GM23248 (cell line): ENCODE measurements around the gene HECTD4. TPM values are rescaled to one million over a fixed set of nuclear protein-coding genes. Genes with fewer than 3 reads are reported as not detected.

Experiments used
- DNase-seq: peaks from one replicate; pipeline ENCODE4 v3.0.0-alpha.2; 2015
- H2AFZ ChIP-seq: fragments of 200-600 bp; sonication (generic); 2 replicates; pipeline ENCODE4 v1.6.1; 2016; ENCODE audit warnings: antibody characterized with exemption
- H3F3A ChIP-seq: fragments of 200-600 bp; sonication (generic); 2 replicates; pipeline ENCODE4 v1.6.1; 2016; ENCODE audit warnings: mild to moderate bottlenecking, antibody characterized with exemption, mixed run types; ENCODE audit not compliant: insufficient read depth
- H3K27ac ChIP-seq: fragments of 200-600 bp; sonication (generic); 2 replicates; pipeline ENCODE4 v1.5.1; 2016; ENCODE audit warnings: mild to moderate bottlenecking
- H3K27me3 ChIP-seq: fragments of 200-600 bp; sonication (generic); replicated peaks from 2 replicates; pipeline ENCODE4 v1.6.1; 2016; ENCODE audit warnings: mild to moderate bottlenecking; ENCODE audit not compliant: insufficient read depth
- H3K36me3 ChIP-seq: fragments of 200-600 bp; sonication (generic); 2 replicates; pipeline ENCODE4 v1.6.1; 2016; ENCODE audit warnings: low read depth, mild to moderate bottlenecking
- H3K4me1 ChIP-seq: fragments of 200-600 bp; sonication (generic); 2 replicates; pipeline ENCODE4 v1.6.1; 2016; ENCODE audit warnings: mild to moderate bottlenecking; ENCODE audit not compliant: insufficient read depth
- H3K4me2 ChIP-seq: fragments of 200-600 bp; sonication (generic); one replicate; pipeline ENCODE4 v1.6.1; 2016; ENCODE audit warnings: mild to moderate bottlenecking; ENCODE audit not compliant: unreplicated experiment
- H3K4me3 ChIP-seq: fragments of 200-600 bp; sonication (generic); 2 replicates; pipeline ENCODE4 v1.5.1; 2016; ENCODE audit warnings: mild to moderate bottlenecking
- H3K79me2 ChIP-seq: fragments of 200-600 bp; sonication (generic); 2 replicates; pipeline ENCODE4 v1.6.1; 2016; ENCODE audit warnings: mild to moderate bottlenecking; ENCODE audit not compliant: insufficient read depth
- H3K9ac ChIP-seq: fragments of 200-600 bp; sonication (generic); 2 replicates; pipeline ENCODE4 v1.6.1; 2016; ENCODE audit warnings: mild to moderate bottlenecking
- H3K9me2 ChIP-seq: fragments of 200-600 bp; sonication (generic); 2 replicates; pipeline ENCODE4 v1.6.1; 2016; ENCODE audit warnings: mixed run types, mild to moderate bottlenecking, moderate library complexity; ENCODE audit not compliant: insufficient read depth
- H3K9me3 ChIP-seq: fragments of 200-600 bp; sonication (generic); one replicate; pipeline ENCODE4 v1.6.1; 2017; ENCODE audit warnings: low read depth
- H4K20me1 ChIP-seq: fragments of 200-600 bp; sonication (generic); 2 replicates; pipeline ENCODE4 v1.6.0; 2016; ENCODE audit not compliant: insufficient read depth
- EZH2 ChIP-seq: fragments of 200-600 bp; sonication (generic); IDR thresholded peaks from 2 replicates; pipeline ENCODE4 v1.6.1; 2018; ENCODE audit warnings: antibody characterized with exemption, mild to moderate bottlenecking; ENCODE audit not compliant: insufficient read depth, poor library complexity, severe bottlenecking
- EZH2phosphoT487 ChIP-seq: fragments of 200-600 bp; sonication (generic); IDR thresholded peaks from 2 replicates; pipeline ENCODE4 v1.6.1; 2018; ENCODE audit warnings: antibody characterized with exemption, moderate library complexity, mild to moderate bottlenecking, low read depth; ENCODE audit not compliant: insufficient read depth
- WGBS, 2 experiments: methylation state at CpG; one replicate each; pipeline ENCODE4 v1.1.6; 2015 to 2017; ENCODE audit warnings: low lambda C conversion rate in 2 of 2, low coverage in 1 of 2; ENCODE audit errors: missing lambda C conversion rate in 2 of 2; 5-methylcytosine and 5-hydroxymethylcytosine counted together
- in situ Hi-C: fragments of 300-500 bp; cut with MboI; formaldehyde crosslinking; loops from 2 replicates; pipeline ENCODE4 v1.15.0; 2020
- polyA plus RNA-seq: library from polyadenylated mRNA; unstranded; fragments of >200 nt; fragmentation: Nextera tagmentation; extraction: Ambion mirVana; gene quantifications from 2 replicates; pipeline ENCODE4 v1.2.1, GENCODE V29; 2016
- total RNA-seq: library from RNA; depleted of rRNA; stranded (reverse); fragments of >200 nt; shearing (Covaris generic); gene quantifications from 2 replicates; pipeline ENCODE4 v1.2.3, GENCODE V29; 2014

The HECTD4 gene
- total and polyA plus RNA-seq, 2 experiments from 2014 or later: 7.5 to 8.9 TPM

GRCh38 chr12:112191201-112191600 lies 191.0 kb downstream of the HECTD4 start:
- H3K4me1 ChIP-seq: no peaks in the 10 kb centered on the region
- H3K79me2 ChIP-seq: no peaks in the 10 kb centered on the region
- no peak overlapping the region for H3K27ac ChIP-seq
- in situ Hi-C loops: no loop called here
- WGBS, 2 experiments: 75 to 87% methylated on average over 2 of the region's 2 CpGs
- TF ChIP-seq EZH2phosphoT487: no peak
- no peak for TF ChIP-seq EZH2
- H3K27me3 ChIP-seq: no peaks in the 10 kb centered on the region
- no peak overlapping the region for H3K9ac ChIP-seq
- H3K4me3 ChIP-seq: no peak overlapping the region
- H3K9me3 ChIP-seq: no peaks in the 10 kb centered on the region
- no peak for DNase-seq
- no peak overlapping the region for H2AFZ ChIP-seq
- H4K20me1 ChIP-seq: no peaks in the 10 kb centered on the region
- H3K4me2 ChIP-seq: no peak overlapping the region
- H3K9me2 ChIP-seq: no peaks in the 10 kb centered on the region
- H3K36me3 ChIP-seq: peaks cover 4% of the 10 kb centered on the region; the same call in 1 of the 2 replicates
- H3F3A ChIP-seq: no peaks in the 10 kb centered on the region

GRCh38 chr12:112190231-112191025 lies 191.8 kb downstream of the HECTD4 start:
- Histone ChIP-seq H3K4me1 (no peaks in the 10 kb centered on the region), H3F3A (no peaks in the 10 kb centered on the region), H3K9me2 (no peaks in the 10 kb centered on the region), H3K4me3 (no peak overlapping the region), H3K9ac (no peak overlapping the region), H3K27ac (no peak overlapping the region), H3K79me2 (no peaks in the 10 kb centered on the region), H3K9me3 (no peaks in the 10 kb centered on the region), H4K20me1 (no peaks in the 10 kb centered on the region), H3K4me2 (no peak overlapping the region), H3K36me3 (peaks cover 4% of the 10 kb centered on the region; the same call in 1 of the 2 replicates), H3K27me3 (no peaks in the 10 kb centered on the region), H2AFZ (no peak overlapping the region)
- no peak for DNase-seq
- TF ChIP-seq EZH2 (no peak), EZH2phosphoT487 (no peak)
- 87 to 89% methylated on average over 5 of the region's 5 CpGs for WGBS, 2 experiments
- in situ Hi-C loops: no loop called here

- Histone ChIP-seq H3K9me3 (no peaks in the 10 kb centered on the region), H3K36me3 (peaks cover 10% of the 10 kb centered on the region; the same call in 1 of the 2 replicates), H2AFZ (no peak overlapping the region), H3K27ac (no peak overlapping the region), H3K4me1 (peaks cover 5% of the 10 kb centered on the region; the same call in 1 of the 2 replicates), H3F3A (peaks cover 6% of the 10 kb centered on the region; the same call in 1 of the 2 replicates), H4K20me1 (no peaks in the 10 kb centered on the region), H3K9me2 (no peaks in the 10 kb centered on the region), H3K4me3 (no peak overlapping the region), H3K4me2 (no peak overlapping the region), H3K27me3 (no peaks in the 10 kb centered on the region), H3K9ac (no peak overlapping the region), H3K79me2 (no peaks in the 10 kb centered on the region)
- TF ChIP-seq EZH2 (no peak), EZH2phosphoT487 (no peak)
- WGBS, 2 experiments: 88 to 89% methylated on average over 9 of the region's 9 CpGs
- in situ Hi-C loops: no loop called here
- no peak for DNase-seq
These were observed 194.0 kb downstream of the HECTD4 start for GRCh38 chr12:112188130-112188830.

- DNase-seq: no peak
- H4K20me1 ChIP-seq: no peaks in the 10 kb centered on the region
- no peak overlapping the region for H3K4me3 ChIP-seq
- WGBS, 2 experiments: 93 to 95% methylated on average over 26 of the region's 26 CpGs
- H3K9ac ChIP-seq: no peak overlapping the region
- H3F3A ChIP-seq: peaks cover 13% of the 10 kb centered on the region; the same call in 1 of the 2 replicates
- H3K4me1 ChIP-seq: peaks cover 11% of the 10 kb centered on the region; the same call in 1 of the 2 replicates
- H3K9me3 ChIP-seq: no peaks in the 10 kb centered on the region
- no peak overlapping the region for H3K4me2 ChIP-seq
- no peaks in the 10 kb centered on the region for H3K79me2 ChIP-seq
- H3K27me3 ChIP-seq: no peaks in the 10 kb centered on the region
- peaks cover 10% of the 10 kb centered on the region; the same call in 1 of the 2 replicates for H3K36me3 ChIP-seq
- no peak overlapping the region for H3K27ac ChIP-seq
- TF ChIP-seq EZH2phosphoT487: no peak
- H3K9me2 ChIP-seq: no peaks in the 10 kb centered on the region
- H2AFZ ChIP-seq: no peak overlapping the region
- in situ Hi-C loops: no loop called here
These were observed 196.9 kb downstream of the HECTD4 start for GRCh38 chr12:112185093-112185923.
